Measurements from ENCODE around the gene ZNF532.

Gene ZNF532

GRCh38 chr18:59033359-59033758, 168.7 kb downstream of the ZNF532 start:
- DNase-seq (ENCODE audit: low read depth): peak; percentile 30
- no peak for TF ChIP-seq CTCF (IDR thresholded peaks at IDR 0.05; ENCODE audit: low read depth, low read length)
- no peak for TF ChIP-seq POLR2A (IDR thresholded peaks at IDR 0.05; ENCODE audit: extremely low read depth, insufficient read length)
- TF ChIP-seq MAX (IDR thresholded peaks at IDR 0.05; ENCODE audit: low read depth, low read length): no peak
- no peak overlapping the region for H3K4me3 ChIP-seq (ENCODE audit: low read depth, low read length)

GRCh38 chr18:59033974-59034373, 169.3 kb downstream of the ZNF532 start:
- no peak for DNase-seq (ENCODE audit: low read depth)
- no peak overlapping the region for H3K4me3 ChIP-seq (ENCODE audit: low read depth, low read length)
- no peak for TF ChIP-seq POLR2A (IDR thresholded peaks at IDR 0.05; ENCODE audit: extremely low read depth, insufficient read length)
- no peak for TF ChIP-seq MAX (IDR thresholded peaks at IDR 0.05; ENCODE audit: low read depth, low read length)
- no peak for TF ChIP-seq MYC (IDR thresholded peaks at IDR 0.05; ENCODE audit: low read depth, low read length)
- TF ChIP-seq CTCF (IDR thresholded peaks at IDR 0.05; ENCODE audit: low read depth, low read length): no peak

DNA sequence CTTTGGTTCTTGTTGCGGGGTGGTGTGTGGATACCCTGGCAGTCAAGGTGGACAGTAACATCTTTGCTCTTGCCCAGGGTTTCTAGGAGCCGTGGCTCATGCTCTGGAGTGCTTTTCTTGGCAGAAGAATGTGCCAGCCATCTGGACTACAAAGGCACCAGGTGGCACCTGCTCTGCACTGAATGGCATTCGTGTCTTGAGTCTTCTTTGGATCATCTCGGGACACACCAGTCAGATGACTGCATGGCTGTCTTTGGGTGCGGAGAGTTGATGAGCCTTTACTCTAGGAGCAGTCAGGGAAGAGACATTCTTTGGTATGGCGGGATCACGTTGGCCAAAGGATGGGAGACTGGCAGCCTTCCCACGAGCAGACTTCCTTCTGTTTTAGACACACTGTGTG, 170.9 kb downstream of the ZNF532 start:
- H3K4me3 ChIP-seq (ENCODE audit: low read depth, low read length): no peak overlapping the region
- TF ChIP-seq MAX (IDR thresholded peaks at IDR 0.05; ENCODE audit: low read depth, low read length) (no peak), POLR2A (IDR thresholded peaks at IDR 0.05; ENCODE audit: extremely low read depth, insufficient read length) (no peak), MYC (IDR thresholded peaks at IDR 0.05; ENCODE audit: low read depth, low read length) (no peak), CTCF (IDR thresholded peaks at IDR 0.05; ENCODE audit: low read depth, low read length) (no peak)
- no peak for DNase-seq (ENCODE audit: low read depth)
